Trophoblast cell (in vitro differentiated cells and primary cell): ENCODE data around the gene PPRC1.

Source experiments
- DNase-seq, 2 donors: peaks; one replicate each; pipeline ENCODE4 v3.0.0-alpha.2; 2016
- H2AFZ ChIP-seq: 2 replicates; pipeline ENCODE4 v1.6.1; 2013; ENCODE audit warnings: low read length, moderate library complexity, mild to moderate bottlenecking; ENCODE audit not compliant: insufficient read depth, poor library complexity
- H2AK5ac ChIP-seq: 2 replicates; pipeline ENCODE4 v1.6.1; 2013; ENCODE audit warnings: mild to moderate bottlenecking, low read length
- H2BK120ac ChIP-seq: 2 replicates; pipeline ENCODE4 v1.6.1; 2013; ENCODE audit warnings: low read length, mild to moderate bottlenecking, moderate library complexity; ENCODE audit not compliant: insufficient read depth, poor library complexity
- H2BK12ac ChIP-seq: 2 replicates; pipeline ENCODE4 v1.6.1; 2013; ENCODE audit warnings: mild to moderate bottlenecking, low read length, moderate library complexity
- H2BK5ac ChIP-seq: 2 replicates; pipeline ENCODE4 v1.6.1; 2013; ENCODE audit warnings: low read length, low read depth, moderate library complexity, mild to moderate bottlenecking; ENCODE audit not compliant: poor library complexity
- H3K14ac ChIP-seq: 2 replicates; pipeline ENCODE4 v1.6.1; 2013; ENCODE audit warnings: mild to moderate bottlenecking, low read length
- H3K18ac ChIP-seq: 2 replicates; pipeline ENCODE4 v1.6.1; 2013; ENCODE audit warnings: mild to moderate bottlenecking, low read length
- H3K23ac ChIP-seq: 2 replicates; pipeline ENCODE4 v1.6.1; 2013; ENCODE audit warnings: low read length
- H3K27ac ChIP-seq: 2 replicates; pipeline ENCODE4 v1.5.1; 2013; ENCODE audit warnings: low read depth, mild to moderate bottlenecking, inconsistent platforms, low read length, moderate library complexity
- H3K27me3 ChIP-seq: 2 replicates; pipeline ENCODE4 v1.6.1; 2013; ENCODE audit warnings: inconsistent platforms, mild to moderate bottlenecking, low read length, moderate library complexity; ENCODE audit not compliant: insufficient read depth
- H3K36me3 ChIP-seq, 2 experiments: 1 replicate in 1 of 2; 2 replicates in 1 of 2; pipeline ENCODE4 v1.6.1; 2013; ENCODE audit warnings: low read length in 2 of 2, mild to moderate bottlenecking in 2 of 2, moderate library complexity in 1 of 2; ENCODE audit not compliant: insufficient read depth in 2 of 2, control insufficient read depth in 1 of 2
- H3K4ac ChIP-seq: 2 replicates; pipeline ENCODE4 v1.6.1; 2013; ENCODE audit warnings: low read depth, mild to moderate bottlenecking, low read length, moderate library complexity
- H3K4me1 ChIP-seq, 2 experiments: 1 replicate in 1 of 2; 2 replicates in 1 of 2; pipeline ENCODE4 v1.6.1; 2013; ENCODE audit warnings: low read length in 2 of 2, mild to moderate bottlenecking in 2 of 2, moderate library complexity in 1 of 2; ENCODE audit not compliant: insufficient read depth in 2 of 2, control insufficient read depth in 1 of 2
- H3K4me2 ChIP-seq: 2 replicates; pipeline ENCODE4 v1.6.1; 2013; ENCODE audit warnings: inconsistent platforms, mild to moderate bottlenecking, low read length, moderate library complexity
- H3K4me3 ChIP-seq: 2 replicates; pipeline ENCODE4 v1.5.1; 2013; ENCODE audit warnings: mild to moderate bottlenecking, low read depth, low read length, inconsistent platforms
- H3K79me1 ChIP-seq: one replicate; pipeline ENCODE4 v1.6.1; 2013; ENCODE audit warnings: low read length
- H3K79me2 ChIP-seq: 2 replicates; pipeline ENCODE4 v1.6.1; 2013; ENCODE audit warnings: low read length, mild to moderate bottlenecking; ENCODE audit not compliant: control insufficient read depth, insufficient read depth, poor library complexity
- H3K9ac ChIP-seq: 2 replicates; pipeline ENCODE4 v1.6.1; 2013; ENCODE audit warnings: mild to moderate bottlenecking, low read length
- H3K9me3 ChIP-seq: 2 replicates; pipeline ENCODE4 v1.6.1; 2013; ENCODE audit warnings: low read depth, mild to moderate bottlenecking, control low read depth, inconsistent platforms, low read length; ENCODE audit not compliant: insufficient read depth
- H4K12ac ChIP-seq: 2 replicates; pipeline ENCODE4 v1.6.1; 2013; ENCODE audit warnings: low read depth, mild to moderate bottlenecking, low read length, moderate library complexity
- H4K8ac ChIP-seq: 2 replicates; pipeline ENCODE4 v1.6.1; 2013; ENCODE audit warnings: low read depth, mild to moderate bottlenecking, low read length, moderate library complexity
- H4K91ac ChIP-seq: one replicate; pipeline ENCODE4 v1.6.1; 2013; ENCODE audit warnings: low read depth, mild to moderate bottlenecking, low read length, moderate library complexity
- WGBS: extraction: QIAGEN DNeasy Blood & Tissue Kit; methylation state at CpG from one replicate; pipeline ENCODE4 v1.1.7; 2013; ENCODE audit warnings: missing lambda C conversion rate; ENCODE audit not compliant: insufficient read length, insufficient coverage; ENCODE audit errors: extremely low coverage; 5-methylcytosine and 5-hydroxymethylcytosine counted together

Gene PPRC1

DNA sequence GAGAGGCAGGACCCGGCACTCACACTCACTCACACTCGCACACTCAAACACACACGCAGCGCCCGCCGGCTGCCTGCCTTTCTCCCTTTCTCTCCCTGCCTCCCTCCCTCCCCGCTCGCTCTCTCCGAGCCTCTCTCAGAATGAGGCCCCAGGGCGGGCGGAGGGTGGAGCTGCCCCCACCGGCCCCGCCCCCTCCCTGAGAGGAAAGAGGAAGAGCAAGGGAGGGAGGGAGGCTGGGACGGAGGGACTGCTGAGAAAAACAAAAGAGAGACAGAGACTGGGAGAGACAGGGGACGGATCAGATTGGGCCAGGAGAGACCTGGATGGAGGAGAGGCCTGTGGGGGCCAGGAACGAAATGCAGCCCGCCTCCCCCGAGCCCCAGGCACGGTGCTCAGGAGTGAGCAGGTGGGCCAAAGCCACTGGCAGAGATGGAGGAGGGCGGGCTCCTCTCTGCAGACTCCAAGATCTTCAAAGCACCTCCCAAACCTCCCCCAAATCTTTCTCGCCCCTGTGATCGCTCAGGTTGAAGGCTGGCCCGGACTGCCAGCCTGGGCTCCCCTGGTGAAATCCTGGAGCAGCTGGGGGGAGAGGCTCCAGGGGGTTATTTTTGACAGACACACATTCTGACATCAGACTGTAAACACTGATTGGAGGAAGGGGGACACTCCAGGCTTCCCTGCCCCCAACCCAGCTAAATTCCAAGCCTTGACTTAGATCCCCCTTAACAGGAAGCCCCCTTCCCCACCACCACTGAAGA, 17.8 kb upstream of the PPRC1 start:
- Histone ChIP-seq H3K79me2 (peaks cover 52% of the 10 kb centered on the region), H3K14ac (peak overlapping the region; percentile 88), H2AK5ac (peak overlapping the region; percentile 68), H3K79me1 (peaks cover 28% of the 10 kb centered on the region), H4K8ac (peak overlapping the region; percentile 82), H3K9ac (peak overlapping the region; percentile 63), H2BK12ac (no peak overlapping the region), H3K4ac (peak overlapping the region; percentile 84), H3K23ac (no peak overlapping the region), H3K18ac (peak overlapping the region; percentile 95), H3K36me3 (peaks cover 18% of the 10 kb centered on the region in 2 experiments), H2BK5ac (peak overlapping the region; percentile 55), H3K4me3 (peak overlapping the region; percentile 93), H3K27ac (peak overlapping the region; percentile 80), H2AFZ (peak overlapping the region; percentile 60), H3K4me1 (peaks cover 38 to 47% of the 10 kb centered on the region in 2 experiments), H2BK120ac (peak overlapping the region; percentile 39), H3K4me2 (peak overlapping the region; percentile 93), H4K12ac (peak overlapping the region; percentile 68), H3K27me3 (no peaks in the 10 kb centered on the region), H3K9me3 (peaks cover 1% of the 10 kb centered on the region), H4K91ac (peak overlapping the region; percentile 79)
- WGBS, result no CpG with 5 or more reads among the region's 23 CpGs
- peak; percentile 78 to 85 for DNase-seq

DNA sequence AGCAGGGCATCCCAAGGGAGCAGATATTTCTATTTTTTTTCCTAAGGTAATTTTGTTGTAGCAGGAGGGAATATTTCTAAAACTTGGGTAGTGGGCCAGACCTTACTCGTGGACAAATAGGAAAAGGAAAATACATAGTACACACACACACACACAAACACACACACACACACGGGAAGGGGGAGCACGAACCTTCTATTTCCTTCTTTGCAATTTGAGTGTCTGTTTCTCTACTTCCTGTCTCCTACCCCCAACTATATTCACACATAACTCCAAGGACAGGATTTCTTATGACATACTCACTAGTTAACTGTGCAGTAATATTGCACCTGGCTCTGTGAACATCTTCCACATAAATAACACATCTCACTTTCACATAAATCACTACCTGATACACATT, 17.1 kb upstream of the PPRC1 start:
- no CpG with 5 or more reads among the region's 3 CpGs for WGBS
- H3K14ac ChIP-seq, result no peak overlapping the region
- peaks cover 10 to 11% of the 10 kb centered on the region in 2 experiments for H3K36me3 ChIP-seq
- H3K9me3 ChIP-seq, result peaks cover 1% of the 10 kb centered on the region
- peaks cover 38 to 47% of the 10 kb centered on the region in 2 experiments for H3K4me1 ChIP-seq
- H2AK5ac ChIP-seq, result no peak overlapping the region
- peaks cover 57% of the 10 kb centered on the region for H3K79me2 ChIP-seq
- H3K4ac ChIP-seq, result peak overlapping the region; percentile 84
- H3K4me2 ChIP-seq, result peak overlapping the region; percentile 93
- H2AFZ ChIP-seq, result no peak overlapping the region
- no peak for DNase-seq
- no peak overlapping the region for H4K12ac ChIP-seq
- no peak overlapping the region for H3K9ac ChIP-seq
- H2BK12ac ChIP-seq, result no peak overlapping the region
- no peak overlapping the region for H3K18ac ChIP-seq
- peaks cover 36% of the 10 kb centered on the region for H3K79me1 ChIP-seq
- H3K27me3 ChIP-seq, result no peaks in the 10 kb centered on the region
- H2BK5ac ChIP-seq, result no peak overlapping the region
- peak overlapping the region; percentile 80 for H3K27ac ChIP-seq
- H2BK120ac ChIP-seq, result peak overlapping the region; percentile 39
- H3K23ac ChIP-seq, result no peak overlapping the region
- H3K4me3 ChIP-seq, result no peak overlapping the region
- no peak overlapping the region for H4K91ac ChIP-seq
- H4K8ac ChIP-seq, result no peak overlapping the region

DNA sequence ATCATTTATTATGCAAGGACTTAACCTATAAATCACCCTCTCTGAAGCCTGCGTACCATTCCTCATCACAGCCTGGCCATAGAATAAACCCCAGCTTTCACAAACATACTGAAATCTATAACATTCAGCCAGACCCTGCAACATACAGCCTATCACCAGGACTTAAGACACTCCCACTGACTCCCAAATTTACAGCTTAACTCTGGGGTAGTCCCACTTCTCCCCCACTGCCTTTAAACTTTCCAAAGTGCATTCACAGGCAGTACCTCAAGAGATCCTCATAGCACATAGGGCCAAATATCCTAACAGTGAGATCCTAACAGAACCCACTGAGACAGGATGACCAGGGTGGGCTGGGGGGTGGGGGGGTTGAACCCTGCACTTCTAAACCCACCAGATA, 16.2 kb upstream of the PPRC1 start:
- Histone ChIP-seq H3K4me1 (peaks cover 38 to 50% of the 10 kb centered on the region in 2 experiments), H3K36me3 (peaks cover 1 to 2% of the 10 kb centered on the region in 2 experiments), H3K4me3 (no peak overlapping the region), H2BK120ac (no peak overlapping the region), H3K79me2 (peaks cover 57% of the 10 kb centered on the region), H3K18ac (no peak overlapping the region), H3K79me1 (peaks cover 44% of the 10 kb centered on the region), H4K12ac (no peak overlapping the region), H4K91ac (peak overlapping the region; percentile 63), H2AFZ (no peak overlapping the region), H4K8ac (peak overlapping the region; percentile 26), H2BK5ac (peak overlapping the region; percentile 26), H3K9me3 (peaks cover 1% of the 10 kb centered on the region), H3K4me2 (no peak overlapping the region), H3K4ac (peak overlapping the region; percentile 44), H2BK12ac (no peak overlapping the region), H2AK5ac (no peak overlapping the region), H3K23ac (no peak overlapping the region), H3K14ac (no peak overlapping the region), H3K27ac (no peak overlapping the region), H3K9ac (no peak overlapping the region), H3K27me3 (no peaks in the 10 kb centered on the region)
- WGBS, result no CpG with 5 or more reads among the region's 1 CpG
- DNase-seq, result no peak

DNA sequence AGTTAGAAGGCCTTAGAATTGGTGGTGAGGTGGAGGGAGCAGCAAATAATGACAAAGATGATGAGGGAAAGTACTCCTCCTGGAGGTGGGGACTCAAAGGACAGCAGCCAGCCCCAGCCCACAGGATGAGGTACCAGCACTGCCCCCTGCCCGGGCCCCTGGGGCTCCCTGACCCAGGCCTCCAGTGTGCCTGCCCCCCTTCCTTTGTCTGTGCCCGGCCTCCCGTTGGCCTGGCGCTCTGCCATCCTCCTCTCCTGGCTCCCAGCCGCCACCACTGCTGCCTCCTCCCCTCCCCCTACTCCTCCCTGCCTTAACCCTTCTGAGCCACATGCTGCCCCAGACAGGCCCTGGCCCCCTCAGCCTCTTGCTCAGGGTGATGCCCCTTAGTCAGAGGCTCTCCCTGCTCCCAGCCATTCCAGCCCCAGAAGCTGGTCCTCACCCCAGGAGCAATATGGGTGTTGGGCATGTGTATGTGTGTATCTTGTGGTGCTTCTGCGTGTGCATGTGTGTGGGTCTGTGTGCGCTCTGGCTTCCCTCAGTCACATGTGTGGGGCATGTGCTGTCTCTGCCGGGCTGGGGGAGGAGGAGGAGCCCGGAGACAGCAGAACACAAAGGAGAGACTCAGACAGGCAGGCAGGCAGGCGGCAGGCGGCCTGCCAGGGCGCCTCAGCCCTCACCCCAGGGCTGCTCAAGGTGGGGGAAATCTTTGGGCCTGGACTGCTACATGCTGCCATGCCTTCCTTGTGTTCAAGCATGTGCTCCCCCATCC, 15.3 kb upstream of the PPRC1 start:
- Histone ChIP-seq H3K36me3 (no peaks in the 10 kb centered on the region), H3K79me2 (peaks cover 54% of the 10 kb centered on the region), H4K8ac (peak overlapping the region; percentile 70), H3K14ac (peak overlapping the region; percentile 78), H4K91ac (peak overlapping the region; percentile 63), H3K4me2 (peak overlapping the region; percentile 93), H2BK120ac (peak overlapping the region; percentile 67), H2AK5ac (peak overlapping the region; percentile 91), H3K18ac (peak overlapping the region; percentile 50), H3K4me1 (peaks cover 34 to 56% of the 10 kb centered on the region in 2 experiments), H2BK12ac (peak overlapping the region; percentile 48), H3K27me3 (no peaks in the 10 kb centered on the region), H2BK5ac (peak overlapping the region; percentile 32), H3K27ac (peak overlapping the region; percentile 76), H2AFZ (peak overlapping the region; percentile 48), H3K4me3 (peak overlapping the region; percentile 8), H3K9me3 (peaks cover 1% of the 10 kb centered on the region), H3K4ac (peak overlapping the region; percentile 82), H4K12ac (peak overlapping the region; percentile 60), H3K79me1 (peaks cover 49% of the 10 kb centered on the region), H3K23ac (no peak overlapping the region), H3K9ac (peak overlapping the region; percentile 31)
- DNase-seq, result no peak
- no CpG with 5 or more reads among the region's 12 CpGs for WGBS
